HepG2 (cell line): ENCODE measurements around the gene LSM14B. TPM values are rescaled to one million over a fixed set of nuclear protein-coding genes. Genes with fewer than 3 reads are reported as not detected.

Experiments used
- AHR ChIP-seq: IDR thresholded peaks from 2 replicates; pipeline ENCODE4 v1.6.1; 2018; ENCODE audit warnings: missing genetic modification reagents, missing compliant biosample characterization
- CBFB ChIP-seq: sonication (generic); formaldehyde crosslinking; IDR thresholded peaks from 2 replicates; pipeline ENCODE4 v1.4.0; 2020; ENCODE audit warnings: missing genetic modification reagents
- ELK4 ChIP-seq: sonication (generic); formaldehyde crosslinking; IDR thresholded peaks from 2 replicates; pipeline ENCODE4 v1.9.0; 2021; ENCODE audit warnings: missing genetic modification reagents, borderline replicate concordance
- HDAC1 ChIP-seq: sonication (generic); formaldehyde crosslinking; IDR thresholded peaks from 2 replicates; pipeline ENCODE4 v1.5.1; 2020; ENCODE audit warnings: mild to moderate bottlenecking, missing genetic modification reagents
- HIVEP1 ChIP-seq: sonication (generic); formaldehyde crosslinking; IDR thresholded peaks from 2 replicates; pipeline ENCODE4 v1.4.0; 2020; ENCODE audit warnings: mild to moderate bottlenecking, missing genetic modification reagents
- HOMEZ ChIP-seq: IDR thresholded peaks from 2 replicates; pipeline ENCODE4 v1.6.1; 2016; ENCODE audit warnings: low read depth
- KDM2A ChIP-seq: sonication (generic); formaldehyde crosslinking; IDR thresholded peaks from 2 replicates; pipeline ENCODE4 v1.4.0; 2020; ENCODE audit warnings: low read depth, missing genetic modification reagents, borderline replicate concordance
- KLF11 ChIP-seq: IDR thresholded peaks from 2 replicates; pipeline ENCODE4 v1.6.1; 2016; ENCODE audit warnings: missing compliant biosample characterization
- MED1 ChIP-seq: sonication (generic); formaldehyde crosslinking; IDR thresholded peaks from 2 replicates; pipeline ENCODE4 v1.4.0; 2020; ENCODE audit warnings: missing genetic modification reagents
- MIER2 ChIP-seq: IDR thresholded peaks from 2 replicates; pipeline ENCODE4 v1.6.1; 2016; ENCODE audit warnings: missing biosample characterization, missing genetic modification reagents
- NR2C2 ChIP-seq: sonication (generic); formaldehyde crosslinking; IDR thresholded peaks from 2 replicates; pipeline ENCODE4 v1.4.0; 2020; ENCODE audit warnings: missing genetic modification reagents, mild to moderate bottlenecking, moderate library complexity, borderline replicate concordance
- SOX13 ChIP-seq, 3 experiments: fragments of 450-650 bp in 1 of 3; sonication (generic) in 1 of 3; formaldehyde crosslinking in 1 of 3; IDR thresholded peaks in 2 of 3; conservative IDR thresholded peaks in 1 of 3; 2 replicates each; pipeline versions ENCODE4 v1.5.0 to v1.6.1; 2016 to 2020; ENCODE audit warnings: antibody characterized with exemption in 1 of 3, mild to moderate bottlenecking in 1 of 3, missing compliant biosample characterization in 1 of 3, missing genetic modification reagents in 1 of 3, moderate library complexity in 1 of 3
- TCF12 ChIP-seq, 2 experiments: fragments of 450-650 bp in 1 of 2; sonication (generic) in 1 of 2; formaldehyde crosslinking in 1 of 2; IDR thresholded peaks; 2 replicates each; pipeline versions ENCODE4 v1.6.1 to v1.8.0; 2017 to 2022; ENCODE audit warnings: antibody characterized with exemption in 1 of 2, mild to moderate bottlenecking in 1 of 2, missing genetic modification reagents in 1 of 2, moderate library complexity in 1 of 2
- TFDP1 ChIP-seq: IDR thresholded peaks from 2 replicates; pipeline ENCODE4 v1.6.1; 2016; ENCODE audit warnings: missing compliant biosample characterization, missing genetic modification reagents, borderline replicate concordance
- TRIM24 ChIP-seq: sonication (generic); formaldehyde crosslinking; IDR thresholded peaks from 2 replicates; pipeline ENCODE4 v1.8.0; 2022; ENCODE audit warnings: mild to moderate bottlenecking, missing genetic modification reagents
- ZBTB38 ChIP-seq: sonication (generic); formaldehyde crosslinking; IDR thresholded peaks from 2 replicates; pipeline ENCODE4 v1.5.1; 2020; ENCODE audit warnings: mild to moderate bottlenecking, missing genetic modification reagents
- ZFP41 ChIP-seq: sonication (generic); formaldehyde crosslinking; IDR thresholded peaks from 2 replicates; pipeline ENCODE4 v1.4.0; 2020; ENCODE audit warnings: mild to moderate bottlenecking, missing genetic modification reagents, borderline replicate concordance
- ZIK1 ChIP-seq: sonication (generic); formaldehyde crosslinking; IDR thresholded peaks from 2 replicates; pipeline ENCODE4 v1.5.0; 2020; ENCODE audit warnings: mild to moderate bottlenecking, low read depth, missing genetic modification reagents, borderline replicate concordance
- ZNF652 ChIP-seq: IDR thresholded peaks from 2 replicates; pipeline ENCODE4 v1.6.1; 2016; ENCODE audit warnings: low read depth, borderline replicate concordance
- ZNF792 ChIP-seq: IDR thresholded peaks from 2 replicates; pipeline ENCODE4 v1.6.1; 2016
- ZSCAN25 ChIP-seq: sonication (generic); formaldehyde crosslinking; IDR thresholded peaks from 2 replicates; pipeline ENCODE4 v1.8.0; 2022; ENCODE audit warnings: mild to moderate bottlenecking, missing genetic modification reagents
- ZXDC ChIP-seq: sonication (generic); formaldehyde crosslinking; IDR thresholded peaks from 2 replicates; pipeline ENCODE4 v1.5.0; 2020; ENCODE audit warnings: mild to moderate bottlenecking, missing genetic modification reagents
- polyA plus RNA-seq, 8 experiments: library from polyadenylated mRNA; depleted of rRNA in 3 of 8; stranded (reverse) in 7 of 8; unstranded in 1 of 8; fragments of >200 nt; fragmentation: Illumina TruSeq in 4 of 8; extraction: Trizol in 4 of 8; gene quantifications; 2 replicates each; pipeline versions ENCODE4 v1.2.1 to v1.2.3, GENCODE V29; 2011 to 2016; ENCODE audit warnings: low read depth in 4 of 8, missing spikeins in 1 of 8, mixed read lengths in 1 of 8; ENCODE audit not compliant: insufficient read depth in 1 of 8
- total RNA-seq, 5 experiments: library from RNA; depleted of rRNA; stranded (reverse); fragments of >200 nt; fragmentation: Illumina TruSeq; extraction: Trizol; gene quantifications; 2 replicates each; pipeline ENCODE4 v1.2.3, GENCODE V29; 2016; ENCODE audit warnings: low read depth in 1 of 5

Gene LSM14B
- total and polyA plus RNA-seq, 2 of the 13 experiments (the other 11 are each of a cell fraction or from before 2014, with no cell fraction given): 43.3 to 79.2 TPM

DNA sequence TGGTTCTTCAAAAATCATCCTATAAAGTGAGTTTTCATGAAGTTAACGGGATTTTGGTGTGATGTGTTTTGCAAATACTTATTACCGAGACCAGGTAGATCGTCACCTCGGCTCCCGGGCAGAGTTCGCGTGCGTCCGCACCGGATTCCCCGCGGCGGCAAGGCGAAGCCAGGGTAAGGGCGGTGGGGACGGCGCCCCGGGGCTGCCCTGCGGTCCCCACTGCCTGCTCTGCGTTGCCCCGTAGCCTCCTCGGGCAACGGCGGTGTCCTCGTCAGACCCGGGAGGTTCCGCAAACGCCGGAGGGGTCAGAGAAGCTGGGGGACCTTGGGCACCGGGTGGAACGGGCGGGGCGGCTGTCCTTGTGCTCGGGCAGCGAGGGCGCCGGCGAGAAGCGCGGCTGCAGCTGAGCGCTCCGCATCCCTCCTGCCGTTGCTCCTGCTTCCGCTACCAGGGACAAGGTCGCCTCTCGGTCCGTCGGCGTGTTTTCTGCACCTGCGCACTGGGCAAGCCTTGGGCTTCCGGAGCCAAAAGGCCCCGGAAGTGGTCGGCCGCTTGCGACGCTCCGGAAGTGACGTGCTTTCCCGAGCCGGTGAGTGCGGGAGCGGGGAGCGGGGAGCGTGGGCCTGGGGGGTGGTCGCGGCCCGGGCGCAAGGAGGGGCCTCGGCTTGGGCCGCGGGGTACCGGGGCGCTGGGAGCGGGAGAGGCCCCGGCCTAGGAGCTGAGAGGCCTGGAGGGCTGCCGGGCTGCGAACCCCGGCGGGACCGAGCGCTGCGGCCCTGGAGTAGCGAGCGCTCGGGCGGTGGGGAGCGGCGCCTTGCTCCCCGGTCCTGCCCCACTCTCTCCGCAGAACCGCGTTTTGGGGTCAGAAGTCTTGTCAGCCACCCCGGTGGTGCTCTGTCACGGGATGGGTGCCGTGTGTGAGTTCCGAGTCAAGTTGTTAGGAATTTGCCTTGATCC, 60.5 kb downstream of the LSM14B start, which contains the start of gene MTG2 (continued):
- TF ChIP-seq NR2C2 (CRISPR knock-in tag): peak; percentile 99
- peak; percentile 82 for TF ChIP-seq AHR (CRISPR knock-in tag)
- peak; percentile 99 for TF ChIP-seq HDAC1 (CRISPR knock-in tag)
- TF ChIP-seq KDM2A (CRISPR knock-in tag): peak; percentile 100
- peak; percentile 99 for TF ChIP-seq ZNF792
- TF ChIP-seq KLF11 (CRISPR knock-in tag): peak; percentile 95
- TF ChIP-seq ZBTB38 (CRISPR knock-in tag): peak; percentile 98
- TF ChIP-seq ZIK1 (CRISPR knock-in tag): peak; percentile 97; the same call in 1 of the 2 replicates
- peak; percentile 71; the same call in 1 of the 2 replicates for TF ChIP-seq SOX13 (IDR thresholded peaks at IDR 0.05)
- peak in 1 of 2 experiments; percentile 71; a peak in 2 of 4 replicates for TF ChIP-seq SOX13 (CRISPR knock-in tag; conservative IDR thresholded peaks at IDR 0.05 in 1 of 2, IDR thresholded peaks at IDR 0.05 in 1 of 2)
- 0 out of 2 replicates have a peak, but pooled peaks have one; percentile 54 for TF ChIP-seq ZNF652 (CRISPR knock-in tag)
- TF ChIP-seq ZXDC (CRISPR knock-in tag): peak; percentile 93
- TF ChIP-seq ELK4 (CRISPR knock-in tag): peak; percentile 97
- peak; percentile 97 for TF ChIP-seq ZFP41
- TF ChIP-seq MIER2 (CRISPR knock-in tag): peak; percentile 83
- TF ChIP-seq MED1: peak; percentile 94
- peak; percentile 70; the same call in 1 of the 2 replicates for TF ChIP-seq HOMEZ (CRISPR knock-in tag)
- TF ChIP-seq TFDP1 (CRISPR knock-in tag): peak; percentile 83
- peak; percentile 95 for TF ChIP-seq CBFB (CRISPR knock-in tag)
- TF ChIP-seq TRIM24: no peak
- peak; percentile 95 for TF ChIP-seq HIVEP1
- TF ChIP-seq TCF12 (IDR thresholded peaks at IDR 0.05): no peak
- TF ChIP-seq TCF12 (CRISPR knock-in tag; IDR thresholded peaks at IDR 0.05): peak; percentile 90
- TF ChIP-seq ZSCAN25 (CRISPR knock-in tag): peak; percentile 77; the same call in 1 of the 2 replicates
